HG03025 (cell line): ENCODE measurements around the gene ATP1A4.

ENCODE experiments used
- ATAC-seq: cut with Tn5 transposase; IDR thresholded peaks from one replicate; pipeline ENCODE4 v1.9.1; 2021; ENCODE audit warnings: mild to moderate bottlenecking, moderate library complexity; ENCODE audit not compliant: unreplicated experiment, low FRiP score

The ATP1A4 gene

DNA sequence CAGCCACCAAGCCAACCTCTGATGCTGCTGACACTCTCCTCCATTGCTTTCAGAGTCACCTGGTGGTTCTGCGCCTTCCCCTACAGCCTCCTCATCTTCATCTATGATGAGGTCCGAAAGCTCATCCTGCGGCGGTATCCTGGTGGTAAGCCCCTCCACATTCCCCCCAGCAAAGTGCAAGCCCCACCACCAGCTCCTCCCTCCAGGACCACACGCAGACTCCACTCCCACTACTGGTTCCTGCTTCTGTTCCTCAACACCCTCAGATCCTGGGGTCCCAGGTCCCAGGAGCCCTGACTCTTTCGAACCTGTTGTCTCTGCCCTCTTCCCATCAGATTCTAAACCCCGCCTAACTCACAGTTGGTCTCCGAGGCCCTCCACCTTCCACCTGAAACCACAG lies 11.6 kb upstream of the ATP1A4 start:
- no peak for ATAC-seq

- ATAC-seq = no peak
These were observed 7.7 kb upstream of the ATP1A4 start for GRCh38 chr1:160143695-160144094.

DNA sequence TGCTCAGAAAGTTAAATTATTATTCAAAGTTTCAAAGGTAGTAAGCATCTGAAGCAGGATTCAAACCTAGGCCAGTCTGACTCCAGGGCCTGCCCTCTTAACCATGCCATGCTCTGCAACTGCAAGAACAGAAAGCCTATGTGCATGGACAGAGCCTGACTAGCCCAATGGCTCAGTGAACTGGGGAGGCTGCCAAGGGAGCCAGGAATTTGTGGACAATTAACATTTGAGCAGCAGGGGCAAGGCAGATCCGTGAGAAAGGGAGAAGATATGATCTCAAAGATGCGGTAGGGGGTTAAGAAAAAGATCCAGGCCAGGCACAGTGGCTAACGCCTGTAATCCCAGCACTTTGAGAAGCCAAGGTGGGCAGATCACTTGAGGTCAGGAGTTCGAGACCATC lies 6.5 kb upstream of the ATP1A4 start:
- ATAC-seq = no peak

GRCh38 chr1:160146107-160146506 lies 5.3 kb upstream of the ATP1A4 start:
- no peak for ATAC-seq

DNA sequence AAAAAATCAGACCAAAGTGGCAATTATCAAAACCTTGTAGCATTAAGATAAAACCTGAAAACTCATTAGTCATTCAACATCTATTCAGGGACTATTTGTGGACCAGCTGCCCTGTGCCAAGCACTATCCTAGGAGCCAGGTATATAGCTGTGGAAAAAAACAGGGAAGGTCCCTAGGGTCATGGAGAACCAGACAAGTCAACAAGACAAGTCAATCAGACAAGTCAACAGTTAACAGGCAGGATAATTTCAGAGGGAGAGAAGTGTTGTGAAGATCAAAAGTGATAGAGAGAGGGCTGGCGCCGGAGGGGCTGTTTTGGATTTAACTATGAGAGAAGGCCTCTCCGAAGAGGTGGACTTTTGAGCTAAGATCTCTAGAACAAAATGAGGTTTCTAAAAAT lies 3.3 kb upstream of the ATP1A4 start:
- ATAC-seq = no peak

DNA sequence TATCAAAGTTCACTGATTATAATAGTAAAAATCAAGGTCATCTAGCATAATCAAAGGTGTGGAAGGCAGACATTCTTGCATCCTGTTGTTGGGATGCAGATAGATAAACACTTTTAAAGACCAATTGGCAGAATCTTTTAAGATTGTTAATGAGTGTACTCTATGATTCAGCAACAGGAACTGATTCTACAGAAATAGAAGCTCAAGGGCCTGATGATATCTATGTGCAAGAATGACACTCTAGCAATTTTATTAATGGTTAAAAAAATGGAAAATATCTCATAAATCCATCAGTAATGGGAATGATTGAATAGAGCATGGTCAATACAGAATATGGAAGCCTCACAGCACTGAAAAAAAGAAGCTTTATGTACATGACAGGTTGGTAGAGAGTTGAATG lies 2.2 kb upstream of the ATP1A4 start:
- ATAC-seq = no peak

- ATAC-seq = no peak
These were observed 1.7 kb upstream of the ATP1A4 start for GRCh38 chr1:160149716-160150115.

- ATAC-seq = no peak
These were observed 3.4 kb downstream of the ATP1A4 start for GRCh38 chr1:160154790-160155189.

- ATAC-seq = no peak
These were observed 5.0 kb downstream of the ATP1A4 start for GRCh38 chr1:160156361-160156760.

GRCh38 chr1:160157174-160157573 lies 5.8 kb downstream of the ATP1A4 start:
- no peak for ATAC-seq

DNA sequence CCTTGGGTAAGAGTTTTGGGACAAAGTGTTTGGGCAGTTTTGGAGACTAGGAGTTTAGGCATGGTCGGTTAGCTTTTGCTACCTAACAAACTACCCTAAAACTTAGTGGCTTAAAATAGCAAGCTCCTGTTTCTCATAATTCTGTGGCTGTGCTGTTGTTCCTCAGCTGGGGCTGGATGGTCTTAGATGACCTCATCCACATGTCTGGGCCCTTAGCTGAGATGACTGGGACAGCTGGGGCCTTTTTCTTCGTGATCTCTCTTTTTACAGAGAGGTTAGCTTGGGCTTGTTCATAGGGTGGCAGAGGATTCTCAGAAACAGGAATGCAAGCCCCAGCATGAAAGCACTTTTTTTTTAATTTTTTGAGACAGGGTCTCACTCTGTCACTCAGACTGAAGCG lies 6.6 kb downstream of the ATP1A4 start:
- no peak for ATAC-seq

DNA sequence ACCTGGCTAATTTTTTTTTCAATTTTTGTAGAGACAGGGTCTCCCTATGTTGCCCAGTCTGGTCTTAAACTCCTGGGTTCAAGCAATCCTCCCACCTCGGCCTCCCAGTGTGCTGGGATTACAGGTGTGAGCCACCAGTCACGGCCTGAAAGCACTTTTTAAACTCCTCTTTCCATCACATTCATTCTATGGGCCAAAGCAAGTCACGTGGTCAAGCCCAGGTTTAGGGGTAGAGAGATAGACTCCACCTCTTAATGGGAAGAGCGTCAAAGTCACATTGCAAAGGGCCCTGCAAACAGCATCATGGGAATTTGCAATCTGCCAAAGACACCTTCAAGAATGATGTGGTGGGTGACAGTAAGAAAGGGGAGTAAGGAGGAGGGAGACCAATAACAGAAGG lies 7.1 kb downstream of the ATP1A4 start:
- ATAC-seq = no peak

DNA sequence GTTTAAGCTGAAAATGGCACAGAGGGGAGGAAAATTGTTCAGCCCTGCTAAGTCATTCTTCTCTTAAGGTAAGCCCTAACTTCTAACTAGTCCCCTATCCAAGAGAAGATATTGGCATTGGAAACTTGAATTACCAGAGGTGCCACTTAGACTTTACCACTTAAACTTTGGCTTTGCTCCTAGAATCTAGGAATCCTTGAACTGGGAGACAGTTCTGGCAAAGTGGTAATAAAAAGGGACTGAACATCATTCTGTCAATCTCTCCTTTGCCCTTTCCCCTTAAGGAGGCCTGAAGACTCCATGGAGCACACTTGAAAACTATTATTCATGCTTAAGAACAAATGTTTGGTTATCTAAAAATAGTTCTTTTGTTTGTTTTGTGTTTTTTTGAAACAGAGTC lies 8.4 kb downstream of the ATP1A4 start:
- no peak for ATAC-seq

GRCh38 chr1:160161965-160162705 lies 10.7 kb downstream of the ATP1A4 start:
- no peak for ATAC-seq

- no peak for ATAC-seq
These were observed 11.5 kb downstream of the ATP1A4 start for GRCh38 chr1:160162931-160163330.

- ATAC-seq = no peak
These were observed 12.2 kb downstream of the ATP1A4 start for GRCh38 chr1:160163615-160164014.

DNA sequence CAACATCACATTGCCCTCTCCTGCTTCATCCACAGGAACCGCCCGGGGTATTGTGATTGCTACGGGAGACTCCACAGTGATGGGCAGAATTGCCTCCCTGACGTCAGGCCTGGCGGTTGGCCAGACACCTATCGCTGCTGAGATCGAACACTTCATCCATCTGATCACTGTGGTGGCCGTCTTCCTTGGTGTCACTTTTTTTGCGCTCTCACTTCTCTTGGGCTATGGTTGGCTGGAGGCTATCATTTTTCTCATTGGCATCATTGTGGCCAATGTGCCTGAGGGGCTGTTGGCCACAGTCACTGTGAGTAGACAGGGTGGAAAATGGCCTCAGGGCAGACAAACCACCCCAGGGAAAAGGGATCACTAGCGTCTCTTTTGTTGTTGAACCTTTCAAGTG lies 12.7 kb downstream of the ATP1A4 start:
- no peak for ATAC-seq

GRCh38 chr1:160166166-160166868 lies 14.9 kb downstream of the ATP1A4 start:
- ATAC-seq = no peak

- ATAC-seq = no peak
These were observed 15.7 kb downstream of the ATP1A4 start for GRCh38 chr1:160167056-160167455.

GRCh38 chr1:160167580-160167979 lies 16.2 kb downstream of the ATP1A4 start:
- ATAC-seq = no peak

DNA sequence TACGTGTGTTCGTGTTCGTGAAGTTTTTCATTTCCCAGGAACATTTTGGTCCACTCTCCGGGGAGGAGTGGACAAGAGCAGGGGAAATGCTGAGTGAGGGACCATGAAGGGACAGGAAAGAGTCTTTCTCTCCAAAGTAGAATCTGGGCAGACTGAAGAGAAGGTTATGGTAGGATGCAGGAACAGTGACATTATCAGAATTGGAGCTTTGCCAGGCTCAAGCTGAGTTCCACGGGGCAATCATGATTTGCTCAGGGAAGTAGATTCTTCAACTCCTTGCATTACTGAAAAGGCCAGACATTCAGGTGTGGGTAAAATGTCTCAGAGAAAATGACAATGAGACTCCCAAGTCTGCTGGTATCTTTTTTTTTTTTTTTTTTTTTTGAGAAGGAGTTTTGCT lies 16.6 kb downstream of the ATP1A4 start:
- no peak for ATAC-seq
